Keratinocyte (primary cell): ENCODE data around the gene SLC34A1. TPM values are rescaled to one million over a fixed set of nuclear protein-coding genes. Genes with fewer than 3 reads are reported as not detected.
A peak's percentile ranks its signal among the peaks of the same experiment; 100 is the strongest.

Source experiments
- DNase-seq: peaks from one replicate; pipeline ENCODE4 v3.0.0-alpha.2; 2011; ENCODE audit warnings: low read depth, missing footprints, low spot score
- FAIRE-seq: peaks from 2 replicates; lab custom pipeline; 2011; peaks lifted over from hg19 to GRCh38; lab: Jason Lieb, UNC
- H2AFZ ChIP-seq: 2 replicates; pipeline ENCODE4 v1.6.0; 2012; ENCODE audit warnings: low read length, control low read depth, inconsistent platforms; ENCODE audit not compliant: control insufficient read depth
- H3K27ac ChIP-seq: 2 replicates; pipeline ENCODE4 v1.5.1; 2011; ENCODE audit warnings: low read length; ENCODE audit not compliant: control insufficient read depth, insufficient read depth
- H3K27me3 ChIP-seq: 3 replicates; pipeline ENCODE4 v1.6.0; 2011; ENCODE audit warnings: low read length; ENCODE audit not compliant: control insufficient read depth, insufficient read depth; ENCODE audit errors: extremely low read depth
- H3K36me3 ChIP-seq, 2 experiments: 2 replicates in 1 of 2; 3 replicates in 1 of 2; pipeline ENCODE4 v1.5.1; 2011; ENCODE audit warnings: low read length in 2 of 2, mild to moderate bottlenecking in 1 of 2; ENCODE audit not compliant: control insufficient read depth in 2 of 2, insufficient read depth in 2 of 2; ENCODE audit errors: extremely low read depth in 1 of 2
- H3K4me1 ChIP-seq: 3 replicates; pipeline ENCODE4 v1.5.1; 2011; ENCODE audit warnings: low read length; ENCODE audit not compliant: control insufficient read depth, insufficient read depth; ENCODE audit errors: extremely low read depth
- H3K4me2 ChIP-seq: 3 replicates; pipeline ENCODE4 v1.6.0; 2011; ENCODE audit warnings: low read depth, low read length; ENCODE audit not compliant: control insufficient read depth, insufficient read depth; ENCODE audit errors: extremely low read depth
- H3K4me3 ChIP-seq, 3 experiments: fragments of 200-600 bp in 1 of 3; sonication (generic) in 1 of 3; 2 replicates in 2 of 3; 3 replicates in 1 of 3; pipeline ENCODE4 v1.5.1; 2011 to 2016; ENCODE audit warnings: low read length in 3 of 3, mild to moderate bottlenecking in 3 of 3, control low read depth in 2 of 3, inconsistent platforms in 1 of 3, low read depth in 1 of 3, mixed read lengths in 1 of 3, mixed run types in 1 of 3, moderate library complexity in 1 of 3; ENCODE audit not compliant: control insufficient read depth in 2 of 3, insufficient read depth in 2 of 3; ENCODE audit errors: extremely low read depth in 1 of 3
- H3K79me2 ChIP-seq: 2 replicates; pipeline ENCODE4 v1.6.0; 2012; ENCODE audit warnings: low read length; ENCODE audit not compliant: control insufficient read depth, insufficient read depth
- H3K9ac ChIP-seq: 3 replicates; pipeline ENCODE4 v1.6.0; 2011; ENCODE audit warnings: low read length; ENCODE audit not compliant: control insufficient read depth, insufficient read depth; ENCODE audit errors: extremely low read depth
- H3K9me1 ChIP-seq: 3 replicates; pipeline ENCODE4 v1.6.0; 2011; ENCODE audit warnings: low read length; ENCODE audit not compliant: control insufficient read depth, insufficient read depth; ENCODE audit errors: extremely low read depth
- H3K9me3 ChIP-seq: 2 replicates; pipeline ENCODE4 v1.5.1; 2012; ENCODE audit warnings: low read depth, low read length; ENCODE audit not compliant: control insufficient read depth
- H4K20me1 ChIP-seq: 3 replicates; pipeline ENCODE4 v1.6.0; 2011; ENCODE audit warnings: low read length; ENCODE audit not compliant: control insufficient read depth, insufficient read depth; ENCODE audit errors: extremely low read depth
- EZH2 ChIP-seq: IDR thresholded peaks from one replicate; pipeline ENCODE4 v1.6.1; 2012; ENCODE audit warnings: inconsistent platforms, mild to moderate bottlenecking, low read length, moderate library complexity
- dilution Hi-C: fragments of 300-500 bp; cut with MboI; formaldehyde crosslinking; loops from one replicate; pipeline ENCODE4 v1.7.0; 2020; ENCODE audit warnings: low sequenced_read_pairs; ENCODE audit not compliant: extremely low pct_ligation_motif_present
- polyA plus RNA-seq, 5 experiments: library from polyadenylated mRNA; depleted of rRNA in 3 of 5; stranded (reverse) in 3 of 5; stranded (forward) in 1 of 5; unstranded in 1 of 5; fragments of >200 nt; gene quantifications; 1 replicate in 1 of 5; 2 replicates in 3 of 5; 3 replicates in 1 of 5; pipeline versions ENCODE4 v1.2.1 to v1.2.3, GENCODE V29; 2011 to 2012; ENCODE audit warnings: missing spikeins in 2 of 5, low read depth in 1 of 5, low replicate concordance in 1 of 5
- TF ChIP-seq, protein P1 (sequence below), 3 experiments: IDR thresholded peaks in 1 of 3; conservative IDR thresholded peaks in 1 of 3; optimal IDR thresholded peaks in 1 of 3; 2 replicates in 2 of 3; 3 replicates in 1 of 3; pipeline versions ENCODE3 to v1.5.1; 2011; ENCODE audit warnings: low read length in 3 of 3, mild to moderate bottlenecking in 3 of 3, moderate library complexity in 2 of 3, control low read depth in 1 of 3, inconsistent platforms in 1 of 3; ENCODE audit not compliant: insufficient read depth in 2 of 3; ENCODE audit errors: extremely low read depth in 1 of 3

SLC34A1 gene
- polyA plus RNA-seq, 1 donor (not counting 4 experiments of a cell fraction or from before 2014, with no cell fraction given) = 0.07 TPM

DNA sequence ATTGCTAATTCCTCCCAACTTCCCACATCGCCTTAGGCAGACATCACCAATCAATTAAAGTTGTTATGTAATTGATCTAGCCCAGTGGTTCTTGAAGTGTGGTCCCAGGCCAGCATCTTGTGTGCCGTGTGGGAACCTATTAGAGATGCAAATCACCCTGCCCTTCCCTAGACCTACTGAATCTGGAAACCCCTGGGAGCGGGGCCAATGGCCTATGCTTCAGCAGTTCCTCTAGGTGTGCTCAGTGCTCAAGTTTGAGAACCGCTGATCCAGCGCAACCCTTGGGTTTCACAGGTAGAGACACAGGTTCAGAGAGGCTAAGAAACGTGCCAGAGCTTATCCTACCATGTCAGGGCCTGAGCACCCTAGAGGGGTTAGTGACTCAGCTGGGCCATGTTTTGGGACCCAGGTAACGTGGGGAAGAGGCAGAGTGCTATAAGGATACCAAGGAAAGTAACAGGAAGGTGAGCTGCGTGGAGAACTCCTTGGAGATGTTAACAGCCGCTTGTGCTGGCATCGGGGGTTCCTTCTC lies 4.4 kb downstream of the SLC34A1 start:
- Histone ChIP-seq H3K4me1 (peaks cover 34% of the 10 kb centered on the region), H3K9ac (peak overlapping the region; percentile 65), H3K4me2 (peak overlapping the region; percentile 80), H3K27ac (peak overlapping the region; percentile 91), H3K27me3 (peaks cover under 1% of the 10 kb centered on the region), H3K36me3 (no peaks in the 10 kb centered on the region), H2AFZ (no peak overlapping the region), H3K79me2 (no peaks in the 10 kb centered on the region), H3K9me1 (no peaks in the 10 kb centered on the region), H4K20me1 (peaks cover 2% of the 10 kb centered on the region), H3K4me3 (peak overlapping the region in 1 of 3 experiments; percentile 34), H3K9me3 (no peaks in the 10 kb centered on the region)
- DNase-seq (peak; percentile 69), FAIRE-seq (peak; percentile 96)
- dilution Hi-C loops = no loop called here
- TF ChIP-seq EZH2 = no peak
- TF ChIP-seq, protein P1, sequence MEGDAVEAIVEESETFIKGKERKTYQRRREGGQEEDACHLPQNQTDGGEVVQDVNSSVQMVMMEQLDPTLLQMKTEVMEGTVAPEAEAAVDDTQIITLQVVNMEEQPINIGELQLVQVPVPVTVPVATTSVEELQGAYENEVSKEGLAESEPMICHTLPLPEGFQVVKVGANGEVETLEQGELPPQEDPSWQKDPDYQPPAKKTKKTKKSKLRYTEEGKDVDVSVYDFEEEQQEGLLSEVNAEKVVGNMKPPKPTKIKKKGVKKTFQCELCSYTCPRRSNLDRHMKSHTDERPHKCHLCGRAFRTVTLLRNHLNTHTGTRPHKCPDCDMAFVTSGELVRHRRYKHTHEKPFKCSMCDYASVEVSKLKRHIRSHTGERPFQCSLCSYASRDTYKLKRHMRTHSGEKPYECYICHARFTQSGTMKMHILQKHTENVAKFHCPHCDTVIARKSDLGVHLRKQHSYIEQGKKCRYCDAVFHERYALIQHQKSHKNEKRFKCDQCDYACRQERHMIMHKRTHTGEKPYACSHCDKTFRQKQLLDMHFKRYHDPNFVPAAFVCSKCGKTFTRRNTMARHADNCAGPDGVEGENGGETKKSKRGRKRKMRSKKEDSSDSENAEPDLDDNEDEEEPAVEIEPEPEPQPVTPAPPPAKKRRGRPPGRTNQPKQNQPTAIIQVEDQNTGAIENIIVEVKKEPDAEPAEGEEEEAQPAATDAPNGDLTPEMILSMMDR (optimal IDR thresholded peaks at IDR 0.05 in 1 of 3, IDR thresholded peaks at IDR 0.05 in 1 of 3, conservative IDR thresholded peaks at IDR 0.05 in 1 of 3; ENCODE audit: extremely low read depth in 1 of 3, insufficient read depth in 2 of 3, low read length in 3 of 3) = no peak

DNA sequence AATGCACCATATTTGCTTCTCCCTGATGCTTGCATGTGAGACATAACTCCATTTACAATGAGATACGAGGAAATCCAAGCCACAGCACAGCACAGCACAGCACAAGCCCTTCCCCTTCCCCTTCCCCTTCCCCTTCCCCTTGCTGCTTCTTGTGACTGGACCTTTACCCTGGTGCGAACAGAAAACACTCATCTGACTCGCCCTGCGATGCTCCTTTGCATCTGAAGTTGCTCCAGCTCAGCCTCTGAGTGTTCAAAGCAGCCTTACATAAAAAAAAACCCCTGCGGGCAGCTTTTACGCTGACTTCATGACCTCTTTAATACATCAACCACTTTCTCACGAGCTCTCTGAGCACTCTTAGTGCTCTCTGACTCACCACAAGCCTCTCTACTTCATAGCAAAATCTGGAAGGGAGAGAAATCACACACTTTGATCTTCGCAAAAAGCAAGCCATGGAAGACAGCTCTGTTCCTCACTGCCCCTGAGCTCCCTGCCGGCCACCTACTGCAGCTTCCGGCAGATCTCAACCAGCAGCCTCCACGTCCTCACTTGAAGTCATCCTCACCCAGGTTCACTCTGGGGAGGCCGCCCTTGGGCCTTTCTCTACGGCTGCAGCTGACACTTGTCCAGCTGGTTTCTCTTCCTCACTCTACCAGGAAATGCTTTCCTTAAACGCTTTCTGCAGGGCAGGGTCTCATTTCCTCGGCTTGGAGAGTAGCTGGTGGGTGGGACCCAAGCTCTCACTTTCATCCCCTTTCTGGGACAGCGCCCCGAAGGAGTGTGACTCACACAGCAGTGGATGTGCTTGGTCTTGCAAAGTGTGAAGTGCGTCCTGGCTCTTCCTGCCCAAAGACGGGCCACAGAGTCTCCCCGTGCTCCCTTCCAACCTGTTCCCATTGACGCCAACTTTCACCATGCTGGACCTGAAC lies 5.3 kb downstream of the SLC34A1 start:
- dilution Hi-C loops = no loop called here
- Histone ChIP-seq H3K9me3 (no peaks in the 10 kb centered on the region), H3K4me3 (peak overlapping the region in 2 of 3 experiments; percentile 11 to 40), H3K27me3 (no peaks in the 10 kb centered on the region), H4K20me1 (peaks cover 2% of the 10 kb centered on the region), H3K79me2 (no peaks in the 10 kb centered on the region), H3K9me1 (no peaks in the 10 kb centered on the region), H3K27ac (peak overlapping the region; percentile 91), H2AFZ (peak overlapping the region; percentile 4), H3K4me2 (peak overlapping the region; percentile 80), H3K9ac (peak overlapping the region; percentile 76), H3K4me1 (peaks cover 34% of the 10 kb centered on the region), H3K36me3 (no peaks in the 10 kb centered on the region)
- FAIRE-seq (no peak), DNase-seq (peak; percentile 89)
- TF ChIP-seq, protein P1 (optimal IDR thresholded peaks at IDR 0.05 in 1 of 3, IDR thresholded peaks at IDR 0.05 in 1 of 3, conservative IDR thresholded peaks at IDR 0.05 in 1 of 3; ENCODE audit: extremely low read depth in 1 of 3, insufficient read depth in 2 of 3, low read length in 3 of 3) = no peak
- no peak for TF ChIP-seq EZH2
